CD8-positive, alpha-beta memory T cell (primary cell): ENCODE measurements around the gene HINT3. TPM values are rescaled to one million over a fixed set of nuclear protein-coding genes. Genes with fewer than 3 reads are reported as not detected.
"Not testable (repeated sequence)": the region's sequence is repeated elsewhere in the genome, so short reads cannot be mapped to it uniquely, and the experiment has no call there.

Source experiments
- CTCF ChIA-PET: fragments of 350-600 bp; sonication (Branson Sonifier 250); formaldehyde crosslinking; loops from one replicate; lab custom pipeline; 2021; ENCODE audit warnings: antibody characterized with exemption; lab: Charles Lee
- POLR2A ChIA-PET: fragments of 350-600 bp; sonication (Branson Sonifier 250); formaldehyde crosslinking; loops from one replicate; lab custom pipeline; 2021; ENCODE audit warnings: antibody characterized with exemption; lab: Charles Lee
- DNase-seq, 5 donors: peaks; one replicate each; pipeline versions ENCODE4 v3.0.0 to v3.0.0-alpha.2; 2020 to 2022; ENCODE audit warnings: mixed read lengths in 1 of 5
- H3K27ac ChIP-seq: one replicate; pipeline ENCODE4 v1.7.0; 2013; ENCODE audit warnings: low read depth, mild to moderate bottlenecking, low read length, moderate library complexity
- H3K27me3 ChIP-seq: 2 replicates; pipeline ENCODE4 v1.7.0; 2013; ENCODE audit warnings: low read length, mild to moderate bottlenecking; ENCODE audit not compliant: insufficient read depth, poor library complexity, severe bottlenecking
- H3K36me3 ChIP-seq: 2 replicates; pipeline ENCODE4 v1.7.0; 2013; ENCODE audit warnings: mild to moderate bottlenecking, low read length, moderate library complexity; ENCODE audit not compliant: insufficient read depth
- H3K4me1 ChIP-seq: 2 replicates; pipeline ENCODE4 v1.7.0; 2013; ENCODE audit warnings: mild to moderate bottlenecking, low read length, moderate library complexity; ENCODE audit not compliant: insufficient read depth
- H3K4me3 ChIP-seq: 2 replicates; pipeline ENCODE4 v1.7.0; 2013; ENCODE audit warnings: mild to moderate bottlenecking, low read length
- H3K9me3 ChIP-seq: 2 replicates; pipeline ENCODE4 v1.7.0; 2013; ENCODE audit warnings: mild to moderate bottlenecking, low read length
- H3K27ac Mint-ChIP-seq, 8 donors: one replicate each; pipeline ENCODE4 v1.8.0; 2020 to 2021; ENCODE audit warnings: mixed read lengths in 8 of 8, mild to moderate bottlenecking in 6 of 8, inconsistent platforms in 3 of 8, moderate library complexity in 3 of 8
- H3K27me3 Mint-ChIP-seq, 2 donors: one replicate each; pipeline ENCODE4 v1.8.0; 2020 to 2021; ENCODE audit warnings: mixed read lengths in 2 of 2, mild to moderate bottlenecking in 1 of 2, moderate library complexity in 1 of 2
- H3K36me3 Mint-ChIP-seq, 3 donors: one replicate each; pipeline ENCODE4 v1.8.0; 2020 to 2021; ENCODE audit warnings: mixed read lengths in 3 of 3, inconsistent platforms in 1 of 3, mild to moderate bottlenecking in 1 of 3
- H3K4me1 Mint-ChIP-seq, 3 donors: one replicate each; pipeline ENCODE4 v1.8.0; 2020 to 2021; ENCODE audit warnings: mixed read lengths in 3 of 3, inconsistent platforms in 1 of 3, mild to moderate bottlenecking in 1 of 3
- H3K4me3 Mint-ChIP-seq, 7 donors: one replicate each; pipeline ENCODE4 v1.8.0; 2020 to 2021; ENCODE audit warnings: mixed read lengths in 7 of 7, mild to moderate bottlenecking in 6 of 7, moderate library complexity in 4 of 7, inconsistent platforms in 2 of 7
- H3K9me3 Mint-ChIP-seq, 5 donors: one replicate each; pipeline ENCODE4 v1.8.0; 2020 to 2022; ENCODE audit warnings: mixed read lengths in 5 of 5, mild to moderate bottlenecking in 3 of 5, moderate library complexity in 2 of 5, inconsistent platforms in 1 of 5
- polyA plus RNA-seq: library from polyadenylated mRNA; unstranded; fragments of 300-500 nt; fragmentation: Illumina TruSeq; gene quantifications from one replicate; pipeline ENCODE4 v1.2.3, GENCODE V29; 2021
- total RNA-seq, 2 experiments: library from RNA; stranded (reverse); gene quantifications; one replicate each; pipeline ENCODE4 v1.2.3, GENCODE V29; 2021

HINT3 gene
- total and polyA plus RNA-seq, 3 experiments from 2014 or later: 10.4 to 12.8 (median 12.1) TPM

- no peak overlapping the region for H3K27ac ChIP-seq
- Mint-ChIP-seq H3K27ac (peak overlapping the region in 4 of 8 donors; percentile 8 to 91 (median 54)), H3K4me3 (no peak overlapping the region), H3K4me1 (peaks cover 41 to 61% (median 50%) of the 10 kb centered on the region in 3 donors), H3K27me3 (peaks cover 0 to 1% of the 10 kb centered on the region in 2 donors), H3K36me3 (peaks cover 0 to 34% (median 13%) of the 10 kb centered on the region in 3 donors), H3K9me3 (no peaks in the 10 kb centered on the region)
- H3K4me1 ChIP-seq: peaks cover 9% of the 10 kb centered on the region
- DNase-seq: no peak
- no peaks in the 10 kb centered on the region for H3K9me3 ChIP-seq
- CTCF ChIA-PET: interaction anchor here (2.0 kb wide), 2 partner anchors 11 to 173 kb away, joined by 6 to 9 read pairs; partner anchors contain the start of gene NCOA7
- no peaks in the 10 kb centered on the region for H3K27me3 ChIP-seq
- H3K4me3 ChIP-seq: no peak overlapping the region
- peaks cover 12% of the 10 kb centered on the region for H3K36me3 ChIP-seq
- POLR2A ChIA-PET: no interaction called here
Observed at GRCh38 chr6:125963817-125964216, 7.2 kb downstream of the HINT3 start.

GRCh38 chr6:125966569-125966968 is 10.0 kb downstream of the HINT3 start:
- no peak overlapping the region for H3K4me3 ChIP-seq
- H3K27ac Mint-ChIP-seq: peak overlapping the region in 2 of 8 donors; percentile 21 to 60
- ChIA-PET CTCF (no interaction called here), POLR2A (no interaction called here)
- no peaks in the 10 kb centered on the region for H3K27me3 ChIP-seq
- H3K36me3 ChIP-seq: peaks cover 14% of the 10 kb centered on the region
- no peak overlapping the region for H3K4me3 Mint-ChIP-seq
- H3K36me3 Mint-ChIP-seq: peaks cover 0 to 38% (median 15%) of the 10 kb centered on the region in 3 donors
- no peaks in the 10 kb centered on the region for H3K4me1 ChIP-seq
- no peak for DNase-seq
- H3K27me3 Mint-ChIP-seq: peaks cover 0 to 1% of the 10 kb centered on the region in 2 donors
- peaks cover 43 to 69% (median 60%) of the 10 kb centered on the region in 3 donors for H3K4me1 Mint-ChIP-seq
- no peaks in the 10 kb centered on the region for H3K9me3 Mint-ChIP-seq
- no peaks in the 10 kb centered on the region for H3K9me3 ChIP-seq
- no peak overlapping the region for H3K27ac ChIP-seq

- Histone ChIP-seq H3K4me1 (no peaks in the 10 kb centered on the region), H3K27me3 (no peaks in the 10 kb centered on the region), H3K4me3 (no peak overlapping the region), H3K9me3 (no peaks in the 10 kb centered on the region), H3K36me3 (peaks cover 16% of the 10 kb centered on the region), H3K27ac (no peak overlapping the region)
- H3K36me3 Mint-ChIP-seq: peaks cover 3 to 44% (median 15%) of the 10 kb centered on the region in 3 donors
- ChIA-PET CTCF (interaction anchor here (1.6 kb wide), 1 partner anchor 12 kb away, joined by 10 read pairs; the partner anchor contains the start of gene HINT3), POLR2A (no interaction called here)
- H3K4me1 Mint-ChIP-seq: peaks cover 30 to 55% (median 48%) of the 10 kb centered on the region in 3 donors
- H3K9me3 Mint-ChIP-seq: no peaks in the 10 kb centered on the region
- H3K4me3 Mint-ChIP-seq: no peak overlapping the region
- H3K27ac Mint-ChIP-seq: peak overlapping the region in 2 of 8 donors; percentile 14 to 44
- DNase-seq: no peak
- peaks cover 0 to 1% of the 10 kb centered on the region in 2 donors for H3K27me3 Mint-ChIP-seq
Observed at GRCh38 chr6:125968493-125968892, 11.9 kb downstream of the HINT3 start.

- CTCF ChIA-PET: interaction anchor here (1.0 to 2.8 kb wide), 5 partner anchors 9 to 179 kb away, joined by 3 to 20 read pairs (median 4); partner anchors contain the start of genes HINT3 and TRMT11
- Mint-ChIP-seq H3K27ac (peak overlapping the region in 2 of 8 donors; percentile 17 to 73), H3K36me3 (peaks cover 3 to 60% (median 15%) of the 10 kb centered on the region in 3 donors), H3K4me3 (no peak overlapping the region), H3K4me1 (peaks cover 22 to 40% (median 34%) of the 10 kb centered on the region in 3 donors), H3K27me3 (peaks cover 0 to 1% of the 10 kb centered on the region in 2 donors), H3K9me3 (no peaks in the 10 kb centered on the region)
- POLR2A ChIA-PET: interaction anchor here (0.5 to 0.7 kb wide), 2 partner anchors 12 to 15 kb away, joined by 3 read pairs; partner anchors contain the start of gene TRMT11
- Histone ChIP-seq H3K9me3 (no peaks in the 10 kb centered on the region), H3K36me3 (peaks cover 24% of the 10 kb centered on the region), H3K4me3 (no peak overlapping the region), H3K27me3 (no peaks in the 10 kb centered on the region), H3K27ac (no peak overlapping the region), H3K4me1 (no peaks in the 10 kb centered on the region)
- no peak for DNase-seq
Observed at GRCh38 chr6:125970760-125971159, 14.2 kb downstream of the HINT3 start.

DNA sequence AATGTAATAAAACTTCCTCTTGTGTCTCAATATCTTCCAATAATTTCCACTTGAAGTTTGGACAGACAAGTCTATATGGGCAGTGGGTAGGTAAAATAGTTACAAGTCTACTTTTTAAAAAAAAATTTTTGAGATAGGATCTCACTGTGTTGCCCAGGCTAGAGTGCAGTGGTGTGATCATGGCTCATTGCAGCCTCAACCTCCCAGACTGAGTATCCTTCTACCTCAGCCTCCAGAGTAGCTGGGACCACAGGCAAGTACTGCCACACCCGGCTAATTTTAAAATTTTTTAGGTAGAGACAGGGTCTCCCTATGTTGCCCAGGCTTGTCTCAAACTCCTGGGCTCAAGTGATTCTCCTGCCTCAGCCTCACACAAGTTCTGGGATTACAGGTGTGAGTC is 15.9 kb downstream of the HINT3 start:
- CTCF ChIA-PET, H3K9me3 ChIP-seq: not testable (repeated sequence)

DNA sequence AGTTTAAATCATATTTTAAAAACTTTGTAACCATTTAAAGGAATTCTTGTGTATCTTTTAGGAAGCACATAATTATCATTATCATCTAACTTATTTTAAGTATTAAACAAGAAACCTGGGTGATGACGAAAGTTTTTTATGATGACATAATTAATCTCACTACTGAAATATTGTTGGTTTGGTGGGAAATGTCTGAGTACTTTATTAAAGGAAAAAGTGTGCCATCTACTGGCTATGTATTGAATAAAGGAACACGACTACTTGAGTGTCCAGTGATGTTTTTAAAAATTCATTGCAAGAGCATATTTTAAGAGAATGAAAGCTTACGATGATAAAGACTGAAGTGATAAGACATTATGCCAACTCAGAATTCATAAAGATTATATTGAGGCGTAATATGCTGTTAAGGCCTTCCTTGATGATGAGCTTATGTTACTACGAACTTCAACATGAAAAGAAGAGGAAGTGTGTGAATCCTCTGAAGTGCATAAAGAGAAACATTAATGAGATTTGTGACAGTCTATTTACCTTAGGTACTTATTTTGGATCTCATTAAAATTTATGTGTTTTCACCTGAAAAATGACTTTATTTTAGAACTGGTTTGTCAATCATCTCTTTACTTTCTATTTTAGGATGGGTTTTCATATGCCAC is 17.8 kb downstream of the HINT3 start:
- peak overlapping the region in 1 of 8 donors; percentile 26 for H3K27ac Mint-ChIP-seq
- CTCF ChIA-PET: interaction anchor here (0.8 to 3.8 kb wide), 11 partner anchors 10 to 1292 kb away, joined by 3 to 26 read pairs (median 5); partner anchors contain the start of genes HINT3, NCOA7, RNF146 and TRMT11
- H3K4me3 Mint-ChIP-seq: no peak overlapping the region

More for the DNA sequence above, 15.9 kb downstream of the HINT3 start:
- not testable (repeated sequence) for H3K4me1 ChIP-seq, DNase-seq, H3K27me3 ChIP-seq, H3K27ac ChIP-seq, H3K27me3 Mint-ChIP-seq, H3K4me3 ChIP-seq, H3K9me3 Mint-ChIP-seq, H3K4me3 Mint-ChIP-seq
- POLR2A ChIA-PET: interaction anchor here (0.8 kb wide), 1 partner anchor 15 kb away, joined by 4 read pairs; no protein-coding TSS in a partner anchor
- Mint-ChIP-seq H3K4me1 (peaks cover 17 to 31% (median 26%) of the 10 kb centered on the region in 3 donors), H3K27ac (peak overlapping the region in 4 of 8 donors; percentile 11 to 36 (median 14)), H3K36me3 (peaks cover 3 to 59% (median 14%) of the 10 kb centered on the region in 3 donors)
- peaks cover 24% of the 10 kb centered on the region for H3K36me3 ChIP-seq

GRCh38 chr6:125979101-125979500 is 22.5 kb downstream of the HINT3 start:
- no peak overlapping the region for H3K4me3 ChIP-seq
- POLR2A ChIA-PET: no interaction called here
- H3K36me3 ChIP-seq: peaks cover 4% of the 10 kb centered on the region
- H3K4me1 ChIP-seq: no peaks in the 10 kb centered on the region
- no peak overlapping the region for H3K27ac ChIP-seq
- Mint-ChIP-seq H3K27me3 (no peaks in the 10 kb centered on the region), H3K27ac (no peak overlapping the region), H3K4me3 (no peak overlapping the region), H3K9me3 (no peaks in the 10 kb centered on the region), H3K36me3 (peaks cover 0 to 29% (median 4%) of the 10 kb centered on the region in 3 donors), H3K4me1 (peaks cover 3 to 5% (median 4%) of the 10 kb centered on the region in 3 donors)
- DNase-seq: no peak
- CTCF ChIA-PET: interaction anchor here (2.1 kb wide), 1 partner anchor 17 kb away, joined by 8 read pairs; no protein-coding TSS in a partner anchor
- no peaks in the 10 kb centered on the region for H3K9me3 ChIP-seq
- no peaks in the 10 kb centered on the region for H3K27me3 ChIP-seq

More for the DNA sequence above, 17.8 kb downstream of the HINT3 start:
- POLR2A ChIA-PET: interaction anchor here (1.4 to 1.7 kb wide), 2 partner anchors 12 to 184 kb away, joined by 3 to 8 read pairs; partner anchors contain the start of genes NCOA7 and TRMT11
- Histone ChIP-seq H3K27me3 (no peaks in the 10 kb centered on the region), H3K4me3 (no peak overlapping the region), H3K4me1 (no peaks in the 10 kb centered on the region), H3K27ac (no peak overlapping the region), H3K36me3 (peaks cover 10% of the 10 kb centered on the region), H3K9me3 (no peaks in the 10 kb centered on the region)
- no peaks in the 10 kb centered on the region for H3K9me3 Mint-ChIP-seq
- DNase-seq: peak in 2 of 5 donors; percentile 28 to 40
- no peaks in the 10 kb centered on the region for H3K27me3 Mint-ChIP-seq
- H3K36me3 Mint-ChIP-seq: peaks cover 3 to 50% (median 9%) of the 10 kb centered on the region in 3 donors
- peaks cover 9 to 15% (median 12%) of the 10 kb centered on the region in 3 donors for H3K4me1 Mint-ChIP-seq
